ENCODE results near the gene PTPN20.

DNA sequence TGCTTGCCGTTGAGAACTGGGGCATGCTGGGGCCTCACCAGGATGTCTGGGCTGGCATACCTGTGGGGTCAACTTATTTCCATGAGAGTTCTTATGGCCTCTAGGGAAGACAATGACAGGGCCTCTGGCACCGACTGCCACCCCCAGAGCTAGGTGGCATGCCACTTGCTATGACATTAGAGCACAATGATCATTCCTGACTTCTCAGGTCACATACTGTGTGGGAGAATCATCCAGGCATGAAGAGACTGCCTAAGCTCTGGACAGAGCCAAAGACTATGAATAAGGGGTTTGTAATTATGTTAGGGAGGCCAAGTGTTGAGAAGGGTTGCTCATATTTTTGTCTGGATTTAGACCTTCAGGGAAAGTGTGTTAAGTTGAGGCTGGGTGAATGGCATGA lies 97.5 kb downstream of the PTPN20 start:
- TF ChIP-seq, protein P1, sequence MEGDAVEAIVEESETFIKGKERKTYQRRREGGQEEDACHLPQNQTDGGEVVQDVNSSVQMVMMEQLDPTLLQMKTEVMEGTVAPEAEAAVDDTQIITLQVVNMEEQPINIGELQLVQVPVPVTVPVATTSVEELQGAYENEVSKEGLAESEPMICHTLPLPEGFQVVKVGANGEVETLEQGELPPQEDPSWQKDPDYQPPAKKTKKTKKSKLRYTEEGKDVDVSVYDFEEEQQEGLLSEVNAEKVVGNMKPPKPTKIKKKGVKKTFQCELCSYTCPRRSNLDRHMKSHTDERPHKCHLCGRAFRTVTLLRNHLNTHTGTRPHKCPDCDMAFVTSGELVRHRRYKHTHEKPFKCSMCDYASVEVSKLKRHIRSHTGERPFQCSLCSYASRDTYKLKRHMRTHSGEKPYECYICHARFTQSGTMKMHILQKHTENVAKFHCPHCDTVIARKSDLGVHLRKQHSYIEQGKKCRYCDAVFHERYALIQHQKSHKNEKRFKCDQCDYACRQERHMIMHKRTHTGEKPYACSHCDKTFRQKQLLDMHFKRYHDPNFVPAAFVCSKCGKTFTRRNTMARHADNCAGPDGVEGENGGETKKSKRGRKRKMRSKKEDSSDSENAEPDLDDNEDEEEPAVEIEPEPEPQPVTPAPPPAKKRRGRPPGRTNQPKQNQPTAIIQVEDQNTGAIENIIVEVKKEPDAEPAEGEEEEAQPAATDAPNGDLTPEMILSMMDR (IDR thresholded peaks at IDR 0.05), result no peak
- TF ChIP-seq, protein P2, sequence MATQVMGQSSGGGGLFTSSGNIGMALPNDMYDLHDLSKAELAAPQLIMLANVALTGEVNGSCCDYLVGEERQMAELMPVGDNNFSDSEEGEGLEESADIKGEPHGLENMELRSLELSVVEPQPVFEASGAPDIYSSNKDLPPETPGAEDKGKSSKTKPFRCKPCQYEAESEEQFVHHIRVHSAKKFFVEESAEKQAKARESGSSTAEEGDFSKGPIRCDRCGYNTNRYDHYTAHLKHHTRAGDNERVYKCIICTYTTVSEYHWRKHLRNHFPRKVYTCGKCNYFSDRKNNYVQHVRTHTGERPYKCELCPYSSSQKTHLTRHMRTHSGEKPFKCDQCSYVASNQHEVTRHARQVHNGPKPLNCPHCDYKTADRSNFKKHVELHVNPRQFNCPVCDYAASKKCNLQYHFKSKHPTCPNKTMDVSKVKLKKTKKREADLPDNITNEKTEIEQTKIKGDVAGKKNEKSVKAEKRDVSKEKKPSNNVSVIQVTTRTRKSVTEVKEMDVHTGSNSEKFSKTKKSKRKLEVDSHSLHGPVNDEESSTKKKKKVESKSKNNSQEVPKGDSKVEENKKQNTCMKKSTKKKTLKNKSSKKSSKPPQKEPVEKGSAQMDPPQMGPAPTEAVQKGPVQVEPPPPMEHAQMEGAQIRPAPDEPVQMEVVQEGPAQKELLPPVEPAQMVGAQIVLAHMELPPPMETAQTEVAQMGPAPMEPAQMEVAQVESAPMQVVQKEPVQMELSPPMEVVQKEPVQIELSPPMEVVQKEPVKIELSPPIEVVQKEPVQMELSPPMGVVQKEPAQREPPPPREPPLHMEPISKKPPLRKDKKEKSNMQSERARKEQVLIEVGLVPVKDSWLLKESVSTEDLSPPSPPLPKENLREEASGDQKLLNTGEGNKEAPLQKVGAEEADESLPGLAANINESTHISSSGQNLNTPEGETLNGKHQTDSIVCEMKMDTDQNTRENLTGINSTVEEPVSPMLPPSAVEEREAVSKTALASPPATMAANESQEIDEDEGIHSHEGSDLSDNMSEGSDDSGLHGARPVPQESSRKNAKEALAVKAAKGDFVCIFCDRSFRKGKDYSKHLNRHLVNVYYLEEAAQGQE (IDR thresholded peaks at IDR 0.05; ENCODE audit: insufficient read depth in 1 of 2, low read depth in 2 of 2, low read length in 1 of 2), result no peak
- TF ChIP-seq POLR2AphosphoS5 (IDR thresholded peaks at IDR 0.05; ENCODE audit: low read depth, low read length), result no peak

Data from Panc1 (cell line).